Prostate gland (tissue), 2 donors: ENCODE results near the gene SH3BP1.

ENCODE experiments used
- CTCF ChIP-seq, 4 experiments: fragments of 200-600 bp in 2 of 4; fragments of 450-650 bp in 2 of 4; sonication (generic) in 2 of 4; IDR thresholded peaks; 1 replicate in 3 of 4; 2 replicates in 1 of 4; pipeline ENCODE4 v1.5.1; 2016 to 2019; ENCODE audit warnings: antibody characterized with exemption in 4 of 4, mild to moderate bottlenecking in 2 of 4, moderate library complexity in 2 of 4
- POLR2A ChIP-seq: fragments of 450-650 bp; IDR thresholded peaks from one replicate; pipeline ENCODE4 v1.6.1; 2016; ENCODE audit warnings: antibody characterized with exemption, mild to moderate bottlenecking

GRCh38 chr22:37678372-37678771 is 38.9 kb downstream of the SH3BP1 start:
- TF ChIP-seq POLR2A (no peak), CTCF (IDR thresholded peaks at IDR 0.05) (no peak)
